Jurkat, Clone E6-1 (cell line): ENCODE results near the gene NAT8.
"Not testable (repeated sequence)": the region's sequence is repeated elsewhere in the genome, so short reads cannot be mapped to it uniquely, and the experiment has no call there.

Experiments used
- DNase-seq: peaks from one replicate; pipeline ENCODE4 v3.0.0-alpha.2; 2011; ENCODE audit warnings: low read depth, low spot score
- H3K4me3 ChIP-seq: 2 replicates; pipeline ENCODE4 v1.5.1; 2011; ENCODE audit warnings: mild to moderate bottlenecking, low read length, control low read depth, moderate library complexity

The NAT8 gene

DNA sequence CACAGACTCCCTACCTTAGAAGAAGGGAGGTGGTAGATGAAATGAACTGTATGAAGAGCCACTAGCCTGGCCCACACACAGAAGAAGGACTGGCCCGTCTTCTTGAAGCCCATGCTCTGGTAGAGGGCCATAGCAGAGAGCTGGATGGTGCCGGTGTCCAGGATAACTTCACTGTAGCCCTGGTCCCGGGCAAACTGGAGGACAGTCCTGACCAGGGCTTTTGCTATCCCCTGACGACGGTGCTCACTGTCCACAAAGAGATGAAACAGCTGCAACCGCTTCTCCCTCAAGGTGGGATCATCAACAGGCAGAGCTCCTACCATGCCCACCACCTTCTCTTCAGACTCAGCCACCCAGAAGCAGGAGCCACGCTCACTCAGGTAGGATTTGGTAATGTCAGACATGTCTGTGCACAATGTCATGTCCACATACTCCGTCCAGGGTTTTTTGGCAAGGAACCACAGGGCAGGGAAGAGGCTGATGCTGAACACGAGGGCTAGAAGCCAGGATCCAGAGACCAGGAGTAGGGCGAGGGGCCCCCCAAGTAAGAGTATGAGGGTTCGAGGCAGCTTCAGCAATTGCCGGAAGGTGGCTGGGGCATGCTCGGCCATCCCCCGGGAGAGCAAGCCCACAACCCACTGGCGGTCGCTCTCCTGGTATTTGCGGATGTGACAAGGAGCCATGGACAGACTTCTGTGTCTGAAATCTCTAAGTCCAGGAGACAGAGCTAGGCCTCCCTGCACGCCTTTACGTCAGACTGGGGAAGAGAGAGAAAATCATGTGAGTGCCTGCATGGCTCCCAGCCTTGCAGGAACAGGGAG lies 1.1 kb downstream of the NAT8 start:
- DNase-seq = no peak
- no peak overlapping the region for H3K4me3 ChIP-seq

DNA sequence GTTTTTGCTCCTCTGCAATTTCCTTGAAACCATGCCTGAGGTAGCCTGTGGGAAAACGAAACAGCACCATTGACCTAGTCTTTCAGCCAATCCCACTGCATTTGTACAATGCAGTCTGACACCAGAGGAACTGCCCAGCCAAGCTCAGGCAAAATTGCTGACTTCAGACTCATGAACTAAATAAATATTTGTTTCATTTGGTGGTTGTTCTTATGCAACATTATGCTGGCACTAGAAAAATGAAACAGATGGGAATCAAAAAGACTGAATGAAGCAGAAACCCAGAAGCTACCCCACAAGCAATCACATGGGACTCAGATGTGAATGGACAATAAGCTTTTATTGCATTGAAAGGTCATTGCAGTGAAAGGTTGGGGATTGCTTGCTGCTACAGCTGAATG lies 1.7 kb downstream of the NAT8 start:
- H3K4me3 ChIP-seq = no peak overlapping the region
- DNase-seq = no peak

DNA sequence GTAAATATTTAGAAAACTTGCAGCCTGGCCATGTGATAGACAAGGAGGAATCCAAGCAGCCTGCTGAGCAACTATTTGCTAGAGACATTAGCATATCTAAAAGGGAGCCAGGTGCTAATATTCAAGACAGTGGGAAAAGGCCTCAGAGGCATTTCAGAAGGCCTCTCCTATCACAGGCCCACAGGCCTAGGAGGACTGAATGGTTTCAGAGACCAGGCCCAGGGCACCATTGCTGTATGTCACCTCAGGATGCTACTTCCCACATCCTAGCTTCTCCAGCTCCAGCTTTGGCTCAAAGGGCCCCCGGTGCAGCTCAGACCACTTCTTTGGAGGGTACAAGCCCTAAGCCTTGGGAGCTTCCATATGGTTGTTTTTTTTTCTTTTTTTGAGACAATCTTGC lies 3.8 kb downstream of the NAT8 start:
- no peak for DNase-seq
- H3K4me3 ChIP-seq = no peak overlapping the region

DNA sequence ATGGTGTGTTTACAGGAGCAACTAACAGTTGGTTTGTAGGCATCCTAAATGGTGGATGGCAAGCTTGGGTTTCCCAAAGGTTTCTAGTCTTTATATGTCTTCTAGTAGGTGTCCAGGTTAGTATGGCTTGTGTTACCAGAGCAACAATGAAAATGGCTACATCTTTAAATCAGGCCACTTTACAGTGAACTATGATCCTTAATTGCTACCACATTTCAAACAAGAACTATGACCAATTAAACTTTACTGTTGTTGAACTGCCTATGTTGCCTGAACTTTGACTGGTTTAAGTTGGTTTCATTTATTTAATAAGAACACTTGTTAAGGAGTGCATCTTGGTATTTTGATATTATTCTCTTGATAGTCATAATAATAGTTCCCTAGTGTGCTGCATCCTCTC lies 5.2 kb downstream of the NAT8 start:
- not testable (repeated sequence) for DNase-seq, H3K4me3 ChIP-seq

DNA sequence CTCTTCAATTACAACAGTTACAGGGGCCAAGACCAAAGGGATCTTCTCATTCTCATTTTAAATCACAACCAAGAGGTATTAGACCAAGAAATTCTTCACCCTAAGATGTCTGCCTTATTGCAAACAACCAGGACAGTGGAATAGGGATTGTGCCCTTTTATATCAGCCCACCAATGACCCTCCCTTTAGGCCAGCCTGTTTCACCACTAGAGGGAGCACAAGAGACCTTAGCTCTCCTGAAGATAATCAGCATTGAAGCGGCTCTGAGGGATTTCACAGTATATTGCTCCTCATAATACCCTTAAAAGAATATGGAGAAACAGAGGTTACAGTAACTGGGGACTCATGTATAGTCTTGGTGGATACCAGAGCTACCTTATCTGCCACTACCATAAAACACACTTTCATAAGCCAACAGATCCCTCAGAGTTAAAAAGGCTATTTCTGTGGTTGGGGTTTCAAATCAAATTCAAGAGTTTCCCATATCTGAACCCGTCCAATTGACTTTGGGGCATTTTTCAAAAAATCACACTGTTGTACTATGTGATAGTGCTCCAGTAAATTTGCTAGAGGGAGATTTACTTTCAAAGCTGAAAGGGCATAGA lies 11.5 kb downstream of the NAT8 start:
- not testable (repeated sequence) for H3K4me3 ChIP-seq, DNase-seq

DNA sequence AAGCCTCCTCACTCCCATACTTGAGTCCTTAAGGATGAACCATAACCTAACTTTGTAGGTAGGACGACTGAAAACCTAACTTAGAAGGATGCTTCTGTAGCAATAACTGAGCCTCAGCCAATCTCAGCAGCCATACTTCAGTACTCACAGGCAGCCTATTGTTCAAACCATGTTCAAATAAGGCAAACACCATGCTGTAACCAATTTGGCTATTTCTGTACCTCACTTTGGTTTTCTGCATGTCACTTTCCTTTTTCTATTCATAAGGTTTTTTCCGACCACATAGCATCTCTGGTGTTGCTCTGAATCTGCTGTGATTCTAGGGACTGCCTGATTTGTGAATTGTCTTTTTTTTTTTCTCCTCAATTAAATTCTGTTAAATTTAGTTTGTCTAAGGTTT lies 13.7 kb downstream of the NAT8 start:
- not testable (repeated sequence) for DNase-seq, H3K4me3 ChIP-seq

DNA sequence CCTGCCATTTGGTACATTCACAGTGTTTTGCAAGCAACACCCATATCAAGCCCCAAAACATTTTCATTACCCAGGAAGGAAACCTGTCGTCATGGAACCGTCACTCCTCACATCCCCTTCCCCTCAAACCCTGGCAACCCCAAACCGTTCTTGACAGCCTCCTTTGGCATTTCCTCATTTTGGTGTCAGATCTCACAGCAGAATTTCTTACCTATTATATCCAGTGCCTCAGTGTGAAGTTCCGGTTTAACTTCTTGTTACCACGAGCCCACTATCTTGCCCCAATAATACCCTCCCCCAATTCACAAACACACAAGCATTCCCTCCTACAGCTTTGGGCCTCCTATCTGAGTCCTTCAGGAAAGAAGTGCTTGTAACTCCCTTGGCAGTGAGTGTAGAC lies 16.0 kb downstream of the NAT8 start:
- not testable (repeated sequence) for H3K4me3 ChIP-seq, DNase-seq

DNA sequence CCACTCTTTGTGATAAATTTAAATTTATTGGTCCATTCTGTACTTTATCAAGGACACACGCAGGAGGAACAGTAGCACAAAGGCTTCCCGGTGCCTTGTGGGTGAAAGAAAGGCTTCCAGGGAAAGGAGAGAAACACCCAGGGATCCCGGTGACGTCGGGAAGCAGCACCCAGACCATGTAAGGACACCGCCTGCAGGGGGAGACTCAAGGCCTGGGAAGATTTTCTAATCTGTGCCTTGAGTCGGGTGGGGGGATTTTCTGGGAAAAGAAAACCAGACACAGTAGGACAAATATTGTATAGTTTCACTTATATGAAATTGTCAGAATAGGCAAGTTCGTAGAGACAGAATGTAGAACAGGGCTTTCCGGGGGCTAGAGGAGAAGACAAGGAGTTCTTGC lies 17.6 kb downstream of the NAT8 start:
- not testable (repeated sequence) for DNase-seq, H3K4me3 ChIP-seq

DNA sequence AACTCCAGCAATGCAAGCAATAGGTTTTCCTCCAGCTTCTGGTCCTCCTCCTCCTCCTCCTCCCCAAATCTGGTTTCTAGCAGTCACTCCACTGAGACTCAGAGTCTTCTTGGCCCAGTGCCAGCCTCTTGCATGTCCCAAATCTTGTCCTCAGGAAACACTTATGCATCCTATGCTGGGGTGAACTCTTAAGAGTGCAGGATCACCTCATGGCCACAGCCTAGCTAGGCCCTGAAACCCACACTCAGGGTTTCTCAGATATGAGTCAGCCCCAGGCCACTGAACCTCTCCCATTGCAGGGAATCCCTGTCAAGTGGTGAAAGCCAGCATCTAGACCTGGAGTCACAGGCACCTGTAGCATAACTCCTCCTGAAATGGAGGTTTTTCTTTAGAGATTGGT lies 18.2 kb downstream of the NAT8 start:
- H3K4me3 ChIP-seq, DNase-seq: not testable (repeated sequence)

DNA sequence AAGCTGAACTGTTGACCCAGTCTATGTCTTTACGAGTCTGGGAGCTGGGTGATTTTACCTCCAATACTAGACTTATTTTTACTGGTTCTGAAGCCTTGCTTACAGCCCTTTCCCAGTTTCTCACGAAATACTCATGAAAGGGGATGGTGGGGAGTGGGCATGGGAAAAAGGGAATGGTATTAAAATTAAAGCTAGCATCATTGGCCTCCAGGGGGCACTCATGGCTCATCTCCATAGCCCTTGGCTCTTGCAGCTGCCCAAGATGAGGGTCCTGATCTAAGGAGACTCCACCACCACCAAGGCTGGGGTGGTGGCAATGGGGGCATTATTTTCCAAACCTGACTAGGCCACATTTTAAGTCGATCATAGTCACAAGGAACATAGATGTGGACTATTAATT lies 22.3 kb downstream of the NAT8 start:
- not testable (repeated sequence) for H3K4me3 ChIP-seq, DNase-seq

DNA sequence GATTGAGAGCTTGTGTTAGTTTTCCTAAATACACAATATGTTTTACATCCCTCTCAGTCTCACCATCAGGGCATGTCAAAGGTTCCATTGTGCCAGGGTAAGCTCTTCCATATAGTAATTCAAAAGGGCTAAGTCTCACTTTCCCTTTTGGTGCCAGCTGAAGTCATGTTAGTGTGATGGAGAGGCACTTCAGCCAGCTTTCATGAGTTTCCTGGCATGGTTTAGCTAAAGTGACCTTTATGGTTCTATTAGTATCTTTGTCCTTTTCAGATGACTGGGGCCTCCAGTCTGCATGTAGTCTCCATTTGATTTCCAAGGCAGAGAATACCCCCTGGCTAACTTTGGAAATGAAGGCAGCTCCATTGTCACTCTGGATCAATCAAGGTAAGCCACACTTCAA lies 27.2 kb downstream of the NAT8 start:
- no peak for DNase-seq
- no peak overlapping the region for H3K4me3 ChIP-seq

DNA sequence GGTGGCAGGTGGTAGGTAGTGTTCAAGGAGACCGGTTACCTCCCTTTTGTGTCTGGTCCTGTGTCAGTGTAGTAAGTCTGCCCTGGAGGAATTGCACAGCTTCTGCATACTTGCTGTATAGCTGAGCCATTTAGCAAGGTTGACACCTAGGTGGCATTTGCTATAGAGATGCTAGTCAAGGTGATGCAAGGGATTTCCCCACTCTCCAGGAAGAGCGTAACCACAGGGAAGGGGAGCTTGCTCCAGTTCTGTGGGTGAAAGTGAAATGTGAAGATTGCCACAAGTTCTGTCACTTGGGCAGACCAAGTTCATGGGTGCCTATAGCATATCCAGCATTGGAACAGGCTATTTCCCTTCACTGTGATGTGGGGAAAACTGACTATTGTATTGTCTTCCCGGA lies 28.1 kb downstream of the NAT8 start:
- H3K4me3 ChIP-seq = no peak overlapping the region
- DNase-seq = no peak

DNA sequence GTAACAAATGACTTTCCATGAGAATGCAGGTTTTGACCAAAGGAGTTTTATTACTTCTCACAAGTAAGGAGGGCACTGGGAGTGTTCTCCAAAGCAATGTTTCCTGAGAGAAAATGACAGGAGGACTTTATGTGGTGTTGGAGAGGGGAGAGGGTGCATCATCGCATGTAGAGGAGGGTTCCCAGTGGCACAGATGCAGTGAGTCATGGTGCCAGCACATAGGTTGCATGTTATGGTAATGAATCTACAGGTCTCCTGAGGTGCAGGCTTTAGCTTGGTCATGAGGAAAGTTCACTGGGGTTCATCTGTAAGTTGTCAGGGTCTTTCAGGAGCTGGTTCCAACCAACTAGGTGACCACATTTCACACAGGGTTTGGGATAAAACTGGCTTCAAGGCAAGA lies 30.4 kb downstream of the NAT8 start:
- H3K4me3 ChIP-seq = no peak overlapping the region
- DNase-seq = no peak

DNA sequence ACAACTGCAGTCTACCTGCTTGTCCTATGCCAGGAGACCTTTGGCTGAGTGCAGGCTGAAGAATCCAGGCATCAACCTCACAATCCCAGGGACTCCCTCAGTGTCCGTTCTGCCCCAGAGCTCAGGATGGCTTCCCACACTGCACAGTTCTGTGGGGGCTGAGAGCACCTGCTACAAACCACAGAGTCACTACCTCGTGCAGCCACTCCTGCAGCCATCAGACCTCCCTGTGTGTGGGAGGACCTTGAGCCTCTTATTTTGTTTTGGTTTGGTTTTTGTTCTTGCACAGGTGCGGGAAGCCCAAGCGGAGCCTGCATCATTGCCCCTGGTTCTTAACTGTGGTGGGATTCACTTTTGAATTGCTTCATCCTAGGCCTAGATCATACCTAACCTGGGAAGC lies 31.0 kb downstream of the NAT8 start:
- H3K4me3 ChIP-seq = no peak overlapping the region
- DNase-seq = no peak

DNA sequence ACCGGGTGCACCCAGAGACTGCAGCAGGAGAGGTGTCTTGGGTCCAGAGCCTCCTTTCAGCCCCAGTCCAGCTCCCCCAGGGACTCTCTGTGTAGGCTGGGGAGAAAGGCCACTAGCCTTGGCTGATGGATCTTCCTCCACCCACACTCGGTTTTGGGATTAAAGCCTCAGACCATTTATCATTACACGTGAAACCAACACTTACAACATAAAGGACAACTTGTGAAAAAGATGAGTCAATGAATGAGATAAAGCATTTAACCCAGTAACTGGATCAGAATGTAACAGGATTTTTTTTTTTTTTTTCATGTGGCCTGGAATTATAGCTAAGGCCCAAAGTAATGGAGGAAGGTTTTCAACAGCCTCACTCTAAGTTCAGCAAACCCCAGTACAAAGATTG lies 32.1 kb downstream of the NAT8 start:
- DNase-seq = no peak

DNA sequence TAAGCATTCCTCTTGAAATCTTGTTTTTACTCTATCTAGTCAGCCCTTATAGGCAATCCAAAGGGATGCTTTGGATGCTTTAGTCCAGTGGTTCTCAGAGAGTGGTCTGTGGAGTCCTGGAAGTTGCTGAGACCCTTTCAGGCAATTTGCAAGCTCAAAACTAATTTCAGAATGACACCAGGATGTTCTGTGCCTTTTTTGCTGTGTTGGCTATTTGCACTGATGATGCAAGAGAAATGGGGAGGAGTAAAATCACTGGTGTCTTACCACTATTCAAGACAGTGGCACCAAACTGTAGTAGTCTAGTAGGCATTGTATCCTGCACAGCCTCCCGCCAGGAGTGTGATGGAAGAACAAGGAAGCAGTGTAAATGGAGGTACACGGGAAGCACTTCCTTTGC lies 37.6 kb downstream of the NAT8 start:
- DNase-seq, H3K4me3 ChIP-seq: not testable (repeated sequence)

More for the DNA sequence above, 32.1 kb downstream of the NAT8 start:
- no peak overlapping the region for H3K4me3 ChIP-seq

DNA sequence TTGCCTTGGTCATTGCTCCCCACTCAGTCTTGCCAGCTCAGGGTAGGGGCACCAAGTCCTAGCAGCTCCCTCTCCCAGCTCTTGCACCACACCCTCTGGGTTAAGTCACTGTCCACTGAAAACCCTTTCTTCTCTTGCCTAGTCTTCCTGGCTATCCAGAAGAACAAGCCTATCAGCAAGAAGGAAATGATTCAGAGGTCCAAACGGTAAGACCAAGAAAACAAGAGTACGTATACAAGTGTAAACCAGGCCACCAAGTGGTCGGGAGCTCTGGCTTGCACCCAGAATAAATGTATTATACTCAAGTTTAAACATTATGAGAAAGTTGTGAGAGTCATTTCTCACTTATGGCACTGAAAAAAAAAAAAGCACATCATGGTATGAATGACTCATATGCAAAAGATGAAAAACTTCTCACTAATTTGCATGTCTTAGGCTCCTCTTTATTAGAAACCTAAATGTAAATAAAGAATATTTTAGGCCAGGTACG lies 39.1 kb downstream of the NAT8 start:
- DNase-seq, H3K4me3 ChIP-seq: not testable (repeated sequence)

DNA sequence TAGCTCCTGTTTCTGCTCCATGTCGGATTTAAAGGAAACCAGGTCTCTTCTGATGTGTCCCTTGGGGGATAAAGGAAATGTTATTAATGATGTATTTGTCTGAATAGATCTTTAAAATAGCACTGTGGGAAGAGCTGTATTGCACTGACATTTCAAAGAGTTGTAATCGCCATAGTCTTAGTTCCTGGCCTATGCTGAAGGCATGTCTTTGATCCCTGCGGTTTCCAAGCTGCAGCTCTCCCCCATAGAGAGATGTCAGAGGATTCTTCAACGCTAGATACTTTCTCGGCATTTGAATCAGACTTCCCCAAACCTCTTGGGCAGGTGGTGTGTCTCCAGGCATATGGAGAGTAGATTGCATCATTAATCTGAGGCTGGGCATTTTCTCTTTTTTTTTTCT lies 40.4 kb downstream of the NAT8 start:
- no peak overlapping the region for H3K4me3 ChIP-seq
- no peak for DNase-seq

DNA sequence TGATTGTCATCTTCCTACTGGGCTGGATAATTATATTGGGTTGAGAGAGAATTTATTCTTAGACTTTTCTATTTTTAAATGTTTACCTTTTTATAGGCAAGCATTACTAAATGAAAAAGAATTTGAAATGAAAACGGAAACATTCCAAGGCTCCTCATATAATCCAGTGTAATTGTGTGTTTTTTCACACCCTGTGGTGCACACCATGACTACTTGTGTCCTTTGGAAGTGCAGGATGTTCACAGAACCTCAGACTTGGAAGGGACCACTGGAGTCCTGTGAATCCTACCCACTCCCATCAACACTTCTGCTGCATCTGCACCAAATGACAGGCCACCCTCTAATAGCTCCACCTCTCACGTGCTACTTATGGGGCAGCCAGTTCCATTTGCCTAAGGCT lies 48.0 kb downstream of the NAT8 start:
- no peak overlapping the region for H3K4me3 ChIP-seq
- no peak for DNase-seq

DNA sequence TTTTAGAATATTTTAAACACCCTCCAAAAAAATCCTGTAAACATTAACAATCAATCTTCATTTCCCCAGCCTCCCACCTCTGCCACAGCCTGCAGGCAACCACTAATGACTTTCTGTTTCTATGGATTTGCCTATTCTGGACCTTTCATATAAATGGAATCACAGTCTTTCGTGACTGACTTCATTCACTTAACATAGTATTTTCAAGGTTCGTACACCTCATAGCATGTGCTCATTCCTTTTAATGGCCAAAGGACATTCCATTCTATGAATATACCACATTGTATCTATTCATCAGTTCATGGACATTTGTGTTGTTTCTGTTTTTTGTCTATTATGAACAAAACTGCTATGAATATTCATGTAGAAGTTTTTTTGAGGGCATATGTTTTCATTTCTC lies 48.5 kb downstream of the NAT8 start:
- H3K4me3 ChIP-seq = no peak overlapping the region

More for the DNA sequence above, 48.5 kb downstream of the NAT8 start:
- no peak for DNase-seq
